OCI-LY3 (cell line): ENCODE results near the gene HOXD8.

ENCODE experiments used
- CTCF ChIP-seq: fragments of 200-600, 300-600 bp; sonication (generic); IDR thresholded peaks from 2 replicates; pipeline ENCODE4 v1.5.1; 2014; ENCODE audit warnings: antibody characterized with exemption, low read length, low read depth
- EZH2phosphoT487 ChIP-seq: fragments of 200-600 bp; shearing (Covaris generic); IDR thresholded peaks from 2 replicates; pipeline ENCODE4 v1.6.1; 2018; ENCODE audit warnings: antibody characterized with exemption, mixed run types, low read depth

GRCh38 chr2:176150584-176151441, 21.3 kb downstream of the HOXD8 start:
- TF ChIP-seq CTCF (no peak), EZH2phosphoT487 (no peak)
